Subcutaneous adipose tissue (tissue), 4 donors: Measurements from ENCODE around the gene MMD2. TPM values are rescaled to one million over a fixed set of nuclear protein-coding genes. Genes with fewer than 3 reads are reported as not detected.

Experiments
- total RNA-seq, 4 donors: library from RNA; depleted of rRNA; stranded (reverse); fragments of >200 nt; gene quantifications; one replicate each; pipeline ENCODE4 v1.1.0, GENCODE V29; 2016
- TF ChIP-seq, protein P1 (sequence below): fragments of 450-650 bp; IDR thresholded peaks from one replicate; pipeline ENCODE4 v1.5.1; 2016; ENCODE audit warnings: low read depth, mild to moderate bottlenecking, control low read depth, antibody characterized with exemption, moderate library complexity

The MMD2 gene
- total RNA-seq, 4 donors from 2014 or later: not detected

DNA sequence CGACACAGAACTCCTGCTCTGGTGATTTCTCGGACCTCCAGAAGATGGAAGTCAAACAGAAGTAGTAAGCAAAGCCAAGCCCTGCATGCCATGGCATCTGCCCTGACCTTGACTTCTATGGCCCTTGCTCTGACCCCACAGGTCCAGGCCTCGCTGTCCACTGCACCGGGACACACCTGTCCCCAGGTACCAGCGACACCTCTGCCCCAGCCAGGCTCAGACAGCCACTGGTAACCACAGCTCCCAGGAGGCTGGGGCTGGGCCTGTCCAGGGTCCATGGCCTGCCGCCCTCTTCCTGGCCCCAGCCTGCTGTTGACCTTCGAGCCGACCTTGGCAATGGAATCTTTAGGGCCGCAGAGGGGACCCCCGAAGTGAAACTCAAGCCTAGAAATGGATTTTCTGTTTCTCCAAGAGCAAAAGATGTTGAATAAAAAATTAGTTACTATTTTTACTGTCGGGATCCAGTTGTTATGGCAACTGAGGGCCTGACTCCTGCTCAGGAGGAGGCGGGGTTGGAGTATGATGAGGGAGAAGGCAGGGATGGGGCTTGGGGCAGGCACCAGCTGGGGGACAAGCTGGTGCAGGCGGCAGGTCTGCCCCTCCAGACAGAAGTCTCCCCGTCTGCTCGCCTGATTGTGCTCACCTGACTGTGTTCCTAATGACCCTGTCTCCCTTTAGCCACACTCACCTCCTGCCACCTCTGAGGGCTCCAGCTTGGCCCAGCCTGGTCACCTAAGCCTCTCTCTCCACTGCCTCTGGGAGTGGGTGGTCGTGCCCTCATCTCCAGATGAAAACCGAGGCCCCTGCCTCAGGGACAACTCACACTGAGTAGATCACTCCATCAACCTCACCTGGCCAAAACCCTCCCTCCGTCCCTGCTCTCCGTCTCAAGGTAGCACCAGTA is 4.1 kb upstream of the MMD2 start:
- TF ChIP-seq, protein P1, sequence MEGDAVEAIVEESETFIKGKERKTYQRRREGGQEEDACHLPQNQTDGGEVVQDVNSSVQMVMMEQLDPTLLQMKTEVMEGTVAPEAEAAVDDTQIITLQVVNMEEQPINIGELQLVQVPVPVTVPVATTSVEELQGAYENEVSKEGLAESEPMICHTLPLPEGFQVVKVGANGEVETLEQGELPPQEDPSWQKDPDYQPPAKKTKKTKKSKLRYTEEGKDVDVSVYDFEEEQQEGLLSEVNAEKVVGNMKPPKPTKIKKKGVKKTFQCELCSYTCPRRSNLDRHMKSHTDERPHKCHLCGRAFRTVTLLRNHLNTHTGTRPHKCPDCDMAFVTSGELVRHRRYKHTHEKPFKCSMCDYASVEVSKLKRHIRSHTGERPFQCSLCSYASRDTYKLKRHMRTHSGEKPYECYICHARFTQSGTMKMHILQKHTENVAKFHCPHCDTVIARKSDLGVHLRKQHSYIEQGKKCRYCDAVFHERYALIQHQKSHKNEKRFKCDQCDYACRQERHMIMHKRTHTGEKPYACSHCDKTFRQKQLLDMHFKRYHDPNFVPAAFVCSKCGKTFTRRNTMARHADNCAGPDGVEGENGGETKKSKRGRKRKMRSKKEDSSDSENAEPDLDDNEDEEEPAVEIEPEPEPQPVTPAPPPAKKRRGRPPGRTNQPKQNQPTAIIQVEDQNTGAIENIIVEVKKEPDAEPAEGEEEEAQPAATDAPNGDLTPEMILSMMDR: no peak

DNA sequence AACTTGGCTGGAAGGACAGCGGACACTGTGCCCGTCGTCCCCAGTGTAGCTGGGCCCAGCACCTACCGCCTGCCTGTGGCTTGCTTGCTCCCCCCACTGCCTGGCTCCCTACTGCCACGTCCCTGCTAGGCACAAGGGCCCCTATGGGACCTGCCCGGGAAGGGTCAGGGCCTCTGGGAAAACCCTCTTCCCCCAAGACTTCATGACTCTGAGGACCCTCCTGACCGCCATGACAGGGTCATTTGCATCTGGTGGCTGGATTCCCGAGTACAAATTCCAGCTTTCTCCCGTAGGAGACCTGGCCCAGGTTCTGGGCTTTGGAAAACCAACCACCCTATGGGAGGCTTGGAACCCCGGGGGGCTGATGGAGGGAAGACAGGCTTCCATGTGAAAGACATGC is 1.4 kb upstream of the MMD2 start:
- TF ChIP-seq, protein P1: no peak

DNA sequence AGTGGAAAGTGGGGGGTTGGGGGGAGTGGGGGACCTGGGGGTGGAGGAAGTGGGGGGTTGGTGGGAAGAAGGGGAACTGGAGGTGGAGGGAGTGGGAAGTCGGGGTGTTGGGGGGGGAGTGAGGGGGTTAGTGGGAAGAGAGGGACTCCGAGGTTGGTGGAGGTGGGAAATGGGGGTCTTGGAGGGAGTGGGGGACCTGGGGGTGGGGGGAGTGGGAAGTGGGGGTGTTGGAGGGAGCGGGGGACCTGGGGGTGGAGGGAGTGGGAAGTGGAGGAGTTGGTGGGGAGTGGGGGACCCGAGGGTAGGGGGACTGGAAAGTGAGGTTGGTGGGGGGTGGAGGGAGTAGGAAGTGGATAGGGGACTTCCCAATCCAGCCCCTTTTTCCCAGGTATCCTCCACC is 906 bp upstream of the MMD2 start:
- TF ChIP-seq, protein P1: no peak

DNA sequence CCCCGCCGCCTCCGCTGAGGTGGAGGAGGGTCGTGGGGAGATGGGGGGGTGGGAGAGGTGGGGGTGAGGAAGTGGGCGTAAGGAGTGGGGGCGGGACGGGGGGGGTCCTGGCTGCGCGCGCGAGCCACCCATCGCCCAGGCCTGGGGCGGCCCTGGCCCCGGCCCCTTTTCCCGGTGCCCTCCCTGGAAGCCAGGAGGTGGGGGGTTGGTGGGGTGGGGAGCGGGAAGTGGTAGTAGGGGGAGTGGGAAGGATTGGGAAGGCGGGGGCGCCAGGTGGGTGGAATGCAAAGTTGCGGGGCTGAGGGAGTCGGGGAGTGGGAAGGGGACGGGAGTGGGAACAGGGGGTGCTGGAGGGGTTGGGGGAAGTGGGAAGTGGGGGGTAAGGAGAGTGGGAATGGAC is 319 bp upstream of the MMD2 start:
- TF ChIP-seq, protein P1: no peak

DNA sequence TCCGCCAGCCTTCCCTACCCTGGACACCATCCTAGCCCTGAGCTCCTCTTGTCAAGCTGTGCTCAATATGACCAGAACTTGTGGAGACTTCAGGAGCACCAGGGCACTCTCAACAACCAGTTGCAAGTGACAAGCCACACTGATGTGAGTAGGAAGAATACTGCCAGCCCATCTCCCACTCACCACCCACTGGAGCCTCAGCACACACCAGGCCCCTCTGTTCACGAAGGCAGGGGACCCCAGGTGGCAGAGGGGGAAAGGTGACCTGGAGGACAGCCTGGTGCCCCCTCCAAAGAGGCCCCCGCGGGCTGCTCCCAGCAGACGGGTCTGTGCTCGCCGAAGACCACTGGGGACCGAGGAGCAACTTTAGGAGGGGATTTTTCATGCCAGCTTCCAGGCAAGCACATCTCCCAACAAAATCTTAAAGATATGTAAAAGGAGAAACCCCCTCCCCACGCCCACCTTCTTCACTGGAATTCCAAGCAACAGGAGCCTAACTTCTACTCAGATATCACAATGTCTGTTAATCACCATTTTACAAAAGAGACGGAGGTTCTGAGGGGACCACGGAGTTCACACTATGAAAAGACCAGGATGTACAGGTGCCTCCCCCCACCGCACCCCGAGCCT is 1.0 kb downstream of the MMD2 start:
- TF ChIP-seq, protein P1: no peak

DNA sequence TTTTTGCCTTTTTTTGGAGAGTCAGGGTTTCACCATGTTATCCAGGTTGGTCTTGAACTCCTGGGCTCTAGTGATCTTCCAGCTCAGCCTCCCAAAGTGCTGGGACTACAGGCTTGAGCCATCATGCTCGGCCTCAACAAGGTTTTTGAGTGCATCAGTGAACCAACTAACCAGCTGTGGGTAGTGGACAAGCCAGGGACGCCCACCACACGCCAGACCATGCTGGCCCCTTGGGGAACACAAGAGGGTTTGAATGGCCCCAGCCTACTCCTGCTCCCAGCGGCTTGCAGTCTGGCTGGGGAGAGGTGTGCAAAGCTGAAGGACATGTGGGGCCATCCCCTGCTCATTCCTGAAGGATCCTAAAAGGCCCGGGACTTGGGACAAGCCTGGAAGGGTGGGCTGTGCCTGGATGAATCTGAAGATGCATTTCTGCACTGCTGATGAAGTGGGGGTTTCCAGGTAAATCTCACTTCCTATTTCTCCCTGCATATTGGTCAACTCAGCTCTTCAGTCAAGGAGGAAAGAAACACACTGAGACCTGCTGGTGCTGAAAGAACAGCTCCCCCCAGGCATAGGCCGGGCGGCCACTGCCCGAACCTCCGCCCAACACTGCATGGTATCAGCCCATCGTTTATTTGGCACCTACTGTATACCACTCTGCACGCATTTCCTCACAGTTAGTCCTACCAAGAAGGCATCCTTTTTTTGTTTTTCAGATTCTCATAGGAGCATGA is 6.9 kb downstream of the MMD2 start:
- TF ChIP-seq, protein P1: no peak

DNA sequence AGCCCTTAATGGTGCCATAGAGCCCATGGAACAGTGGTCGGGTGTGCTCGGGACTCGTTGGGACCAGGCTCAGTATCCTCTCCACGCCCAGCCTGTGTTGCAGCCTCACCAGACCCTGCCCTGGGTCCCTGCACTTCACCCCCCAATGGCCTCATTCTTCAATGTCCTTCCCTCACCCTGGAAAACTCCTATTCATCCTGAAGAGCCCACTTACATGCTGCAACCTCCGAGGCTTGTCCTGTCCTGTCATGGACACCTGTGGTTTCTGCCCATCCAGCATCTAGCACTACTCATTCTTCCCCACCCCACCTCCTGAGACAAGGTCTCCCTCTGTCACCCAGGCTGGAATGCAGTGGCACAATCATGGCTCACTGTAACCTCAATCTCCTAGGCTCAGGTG is 7.7 kb downstream of the MMD2 start:
- TF ChIP-seq, protein P1: no peak
